Non-pigmented ciliary epithelial cell (primary cell): ENCODE results near the gene ETS2.

Source experiments
- DNase-seq: peaks from one replicate; pipeline ENCODE4 v3.0.0-alpha.2; 2010; ENCODE audit warnings: low read depth

The ETS2 gene

GRCh38 chr21:38805328-38806152 lies at the start of gene ETS2:
Gene ETS2 (plus strand): TSS chr21:38805929. CDS start chr21:38810035, 4,106 bp downstream.
- DNase-seq, result no peak

- DNase-seq, result no peak
These were observed 49.0 kb upstream of the ETS2 start for GRCh38 chr21:38756746-38757145.

GRCh38 chr21:38758501-38759214 lies 47.1 kb upstream of the ETS2 start:
- DNase-seq, result no peak

- no peak for DNase-seq
These were observed 46.3 kb upstream of the ETS2 start for GRCh38 chr21:38759413-38759812.

- DNase-seq, result no peak
These were observed 45.5 kb upstream of the ETS2 start for GRCh38 chr21:38760017-38760761.

- no peak for DNase-seq
These were observed 45.0 kb upstream of the ETS2 start for GRCh38 chr21:38760762-38761155.

- no peak for DNase-seq
These were observed 44.2 kb upstream of the ETS2 start for GRCh38 chr21:38761531-38761930.

GRCh38 chr21:38765056-38765455 lies 40.7 kb upstream of the ETS2 start:
- DNase-seq, result no peak

- no peak for DNase-seq
These were observed 38.6 kb upstream of the ETS2 start for GRCh38 chr21:38766987-38767722.

- peak; percentile 83 for DNase-seq
These were observed 37.2 kb upstream of the ETS2 start for GRCh38 chr21:38768471-38769063.

- DNase-seq, result peak; percentile 62
These were observed 36.4 kb upstream of the ETS2 start for GRCh38 chr21:38769191-38769780.

GRCh38 chr21:38770660-38771059 lies 35.1 kb upstream of the ETS2 start:
- DNase-seq, result no peak

- no peak for DNase-seq
These were observed 34.2 kb upstream of the ETS2 start for GRCh38 chr21:38771536-38771935.

- no peak for DNase-seq
These were observed 33.1 kb upstream of the ETS2 start for GRCh38 chr21:38772646-38773045.

GRCh38 chr21:38773099-38774061 lies 32.3 kb upstream of the ETS2 start:
- peak; percentile 95 for DNase-seq

GRCh38 chr21:38774152-38774551 lies 31.6 kb upstream of the ETS2 start:
- DNase-seq, result no peak

- no peak for DNase-seq
These were observed 31.0 kb upstream of the ETS2 start for GRCh38 chr21:38774586-38775285.

- DNase-seq, result no peak
These were observed 30.0 kb upstream of the ETS2 start for GRCh38 chr21:38775733-38776132.

GRCh38 chr21:38777015-38777414 lies 28.7 kb upstream of the ETS2 start:
- DNase-seq, result no peak
